Retinal pigment epithelial cell (primary cell): ENCODE results near the gene KCTD19.

Experiments used
- DNase-seq: peaks from one replicate; pipeline ENCODE4 v3.0.0-alpha.2; 2010; ENCODE audit warnings: low read depth
- H3K4me3 ChIP-seq: 2 replicates; pipeline ENCODE4 v1.5.1; 2011; ENCODE audit warnings: mild to moderate bottlenecking, low read length, control low read depth, moderate library complexity
- TF ChIP-seq, protein P1 (sequence below): conservative IDR thresholded peaks from 2 replicates; pipeline ENCODE4 v1.5.1; 2011; ENCODE audit warnings: low read depth, low read length, control low read depth, inconsistent platforms

KCTD19 gene

DNA sequence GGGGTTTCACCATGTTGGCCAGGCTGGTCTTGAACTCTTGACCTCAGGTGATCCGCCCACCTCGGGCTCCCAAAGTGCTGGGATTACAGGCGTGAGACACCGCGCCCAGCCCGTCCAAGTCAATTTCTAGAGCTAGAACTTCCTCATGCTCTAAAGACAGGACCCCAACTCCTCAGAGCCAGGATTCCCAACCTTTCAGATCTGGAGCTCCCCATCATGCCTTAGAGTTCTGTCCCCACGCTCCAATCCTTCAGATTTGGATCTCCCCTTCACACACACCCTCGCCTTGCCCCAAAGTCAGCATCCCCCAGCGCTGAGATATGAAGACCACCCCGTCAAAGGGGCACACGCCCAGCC is 448 bp downstream of the KCTD19 start:
- H3K4me3 ChIP-seq: peak overlapping the region; percentile 62
- TF ChIP-seq, protein P1, sequence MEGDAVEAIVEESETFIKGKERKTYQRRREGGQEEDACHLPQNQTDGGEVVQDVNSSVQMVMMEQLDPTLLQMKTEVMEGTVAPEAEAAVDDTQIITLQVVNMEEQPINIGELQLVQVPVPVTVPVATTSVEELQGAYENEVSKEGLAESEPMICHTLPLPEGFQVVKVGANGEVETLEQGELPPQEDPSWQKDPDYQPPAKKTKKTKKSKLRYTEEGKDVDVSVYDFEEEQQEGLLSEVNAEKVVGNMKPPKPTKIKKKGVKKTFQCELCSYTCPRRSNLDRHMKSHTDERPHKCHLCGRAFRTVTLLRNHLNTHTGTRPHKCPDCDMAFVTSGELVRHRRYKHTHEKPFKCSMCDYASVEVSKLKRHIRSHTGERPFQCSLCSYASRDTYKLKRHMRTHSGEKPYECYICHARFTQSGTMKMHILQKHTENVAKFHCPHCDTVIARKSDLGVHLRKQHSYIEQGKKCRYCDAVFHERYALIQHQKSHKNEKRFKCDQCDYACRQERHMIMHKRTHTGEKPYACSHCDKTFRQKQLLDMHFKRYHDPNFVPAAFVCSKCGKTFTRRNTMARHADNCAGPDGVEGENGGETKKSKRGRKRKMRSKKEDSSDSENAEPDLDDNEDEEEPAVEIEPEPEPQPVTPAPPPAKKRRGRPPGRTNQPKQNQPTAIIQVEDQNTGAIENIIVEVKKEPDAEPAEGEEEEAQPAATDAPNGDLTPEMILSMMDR: no peak
- DNase-seq: no peak

DNA sequence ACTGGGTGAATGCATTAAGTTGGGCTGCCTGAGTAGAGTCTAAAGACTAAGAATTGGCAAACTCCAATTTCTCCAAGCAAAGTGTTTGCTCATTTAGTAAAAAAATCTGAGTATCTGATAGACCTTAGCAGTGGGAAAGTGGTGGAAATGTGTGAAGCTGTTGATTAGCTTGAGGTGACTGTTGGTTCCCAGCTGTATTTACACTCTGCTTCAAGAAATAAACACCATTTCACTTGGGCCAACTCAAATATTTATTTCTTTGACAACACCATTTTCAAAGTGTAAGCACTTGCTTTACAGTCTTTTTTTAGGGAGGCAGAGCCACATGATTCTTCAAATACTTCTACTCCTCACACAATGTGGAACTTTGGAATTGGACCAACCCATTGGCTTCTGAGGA is 8.7 kb downstream of the KCTD19 start:
- H3K4me3 ChIP-seq: no peak overlapping the region
- TF ChIP-seq, protein P1: no peak
- DNase-seq: no peak

DNA sequence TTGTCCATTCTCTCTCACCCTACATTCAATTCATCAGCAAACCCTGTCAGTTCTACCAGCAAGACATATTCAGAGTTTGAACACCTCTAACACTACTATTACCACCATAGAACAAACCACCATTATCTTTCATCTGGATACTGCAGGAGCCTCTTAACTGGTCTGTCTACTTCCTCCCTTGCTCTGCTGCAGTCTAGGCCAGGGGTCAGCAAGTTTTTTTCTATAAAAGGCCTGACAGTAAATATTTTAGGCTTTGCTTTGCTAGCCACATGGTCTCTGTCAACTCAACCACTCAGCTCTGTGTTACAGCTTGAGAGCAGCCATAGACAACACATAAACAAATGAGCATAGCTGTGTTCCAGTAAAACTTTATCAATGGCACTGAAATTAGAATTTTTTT is 13.8 kb downstream of the KCTD19 start:
- TF ChIP-seq, protein P1: no peak
- H3K4me3 ChIP-seq: no peak overlapping the region
- no peak for DNase-seq

DNA sequence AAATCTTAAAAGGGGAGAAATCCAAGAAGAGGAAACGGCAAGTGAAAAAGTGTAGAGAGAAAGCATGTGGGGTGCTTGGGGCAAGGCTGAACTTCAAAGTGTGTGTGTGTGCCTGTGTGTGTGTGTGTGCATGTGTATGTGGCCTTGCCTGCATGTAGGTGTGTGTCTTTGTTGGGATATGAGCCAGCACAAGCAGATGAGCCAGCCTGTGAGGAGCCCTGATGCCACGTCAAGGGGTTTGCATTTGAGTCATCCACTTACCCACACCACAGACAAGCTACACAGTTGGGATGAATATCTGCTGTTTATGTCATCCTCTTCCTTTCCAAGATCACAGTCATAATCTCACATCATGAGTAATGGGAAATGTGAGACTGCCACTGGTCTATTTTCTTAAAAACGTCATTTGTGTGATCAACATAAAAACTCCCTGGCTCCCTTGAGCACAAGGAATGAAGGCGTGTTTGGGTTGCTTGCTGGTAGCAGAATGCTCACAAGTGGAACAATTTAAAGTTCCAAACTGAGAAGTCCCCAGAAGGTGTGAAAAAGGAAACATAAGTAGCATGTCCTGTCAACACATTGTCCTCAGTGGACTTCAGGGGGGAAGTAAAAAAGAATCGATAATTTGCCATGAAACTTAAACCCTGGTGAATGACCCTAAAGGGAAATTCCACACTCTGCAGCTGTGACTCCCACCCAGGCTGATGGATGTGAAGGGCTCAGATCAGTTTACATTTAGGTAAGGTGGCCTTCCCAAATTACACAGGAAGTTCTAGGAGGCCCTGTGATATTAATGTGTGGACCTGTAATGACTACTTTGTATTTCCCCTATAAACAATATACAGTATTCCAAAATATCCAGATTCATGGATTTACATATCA is 14.7 kb downstream of the KCTD19 start:
- TF ChIP-seq, protein P1: no peak
- peak; percentile 95 for DNase-seq
- H3K4me3 ChIP-seq: no peak overlapping the region

DNA sequence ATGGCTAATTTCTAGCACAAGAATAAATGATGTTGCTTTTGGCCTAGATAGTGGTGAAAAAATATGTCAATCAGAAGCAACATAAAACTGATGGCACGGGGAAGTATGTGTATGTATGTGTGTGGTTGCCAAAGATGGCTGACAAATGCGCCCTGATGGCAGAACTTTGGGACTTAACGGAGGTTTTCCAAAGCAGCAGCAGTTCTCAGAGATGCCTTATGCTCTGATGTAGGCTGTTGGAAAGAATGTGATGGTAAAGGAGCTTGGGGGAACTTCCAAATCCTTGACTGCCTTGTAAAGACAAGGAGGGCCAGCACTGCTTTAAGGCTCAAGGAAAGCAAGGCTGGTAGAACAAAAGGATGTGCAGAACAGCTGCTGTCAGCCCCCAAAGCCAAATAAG is 16.0 kb downstream of the KCTD19 start:
- DNase-seq: no peak
- TF ChIP-seq, protein P1: no peak
- no peak overlapping the region for H3K4me3 ChIP-seq

DNA sequence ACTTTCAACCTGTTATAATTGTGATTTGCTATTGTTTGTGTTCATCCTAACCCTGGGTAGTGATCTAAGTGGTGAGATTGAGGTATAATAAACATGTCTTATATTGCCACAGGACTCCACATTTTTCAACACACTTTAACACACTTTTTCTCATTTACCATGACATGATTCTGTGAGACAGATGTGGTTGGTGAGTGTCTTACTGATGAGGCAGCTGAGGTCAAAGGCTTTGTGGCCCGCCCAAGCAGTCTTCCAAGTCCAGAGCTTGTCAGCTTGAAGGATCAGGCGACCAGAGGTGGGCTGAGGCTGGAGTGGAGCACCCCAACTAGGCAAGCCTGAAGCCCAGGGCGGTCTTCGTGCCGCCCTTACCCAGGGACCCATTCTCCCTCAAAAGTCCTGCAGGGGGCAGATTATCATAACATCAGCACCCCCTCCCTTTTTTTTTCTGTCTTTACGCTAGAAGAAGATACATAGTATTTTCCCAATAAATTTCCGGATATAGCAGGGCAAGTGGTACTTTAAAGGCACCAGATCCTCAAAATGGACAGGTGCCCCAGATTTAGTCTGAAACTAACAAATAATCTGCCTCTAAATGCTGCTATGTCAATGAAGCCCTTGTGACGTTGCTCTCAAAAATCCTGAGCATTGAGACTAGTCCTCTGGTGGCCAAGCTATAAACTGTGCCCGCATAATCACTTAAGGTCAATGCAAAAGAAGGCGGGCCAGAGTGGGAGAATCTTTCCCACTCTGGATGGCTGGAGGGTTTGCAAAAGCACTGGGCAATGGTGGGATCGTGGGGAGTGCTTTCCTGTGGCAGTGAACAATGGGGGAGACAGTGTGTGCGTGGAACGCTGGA is 21.1 kb downstream of the KCTD19 start:
- DNase-seq: no peak
- TF ChIP-seq, protein P1: no peak
- no peak overlapping the region for H3K4me3 ChIP-seq
